Heart right ventricle (tissue), 16 donors: Measurements from ENCODE around the gene KLHDC3. TPM values are rescaled to one million over a fixed set of nuclear protein-coding genes. Genes with fewer than 3 reads are reported as not detected.

Source experiments
- ATAC-seq, 8 donors: fragments of 200-7000 bp; cut with Tn5 transposase; one replicate each; pipeline ENCODE4 v1.9.1; 2020; ENCODE audit warnings: mild to moderate bottlenecking in 8 of 8, moderate library complexity in 8 of 8, moderate number of reproducible peaks in 1 of 8
- DNase-seq, 2 donors: peaks; one replicate each; pipeline ENCODE4 v3.0.0-alpha.2; 2020
- H3K27ac ChIP-seq, 10 donors: fragments of 200-600 bp; sonication (generic) in 2 of 10; one replicate each; pipeline versions ENCODE4 v1.5.0 to v1.8.0; 2020 to 2022; ENCODE audit warnings: mild to moderate bottlenecking in 3 of 10
- H3K27me3 ChIP-seq, 7 donors: fragments of 200-600 bp; one replicate each; pipeline ENCODE4 v1.8.0; 2021 to 2022; ENCODE audit warnings: mild to moderate bottlenecking in 2 of 7
- H3K36me3 ChIP-seq, 9 donors: fragments of 200-600 bp; sonication (generic) in 1 of 9; one replicate each; pipeline versions ENCODE4 v1.5.0 to v1.8.0; 2020 to 2022; ENCODE audit warnings: mild to moderate bottlenecking in 2 of 9
- H3K4me1 ChIP-seq, 9 donors: fragments of 200-600 bp; sonication (generic) in 1 of 9; one replicate each; pipeline versions ENCODE4 v1.5.0 to v1.8.0; 2020 to 2022; ENCODE audit warnings: mild to moderate bottlenecking in 4 of 9
- H3K4me3 ChIP-seq, 10 donors: fragments of 200-600 bp; sonication (generic) in 2 of 10; one replicate each; pipeline versions ENCODE4 v1.5.0 to v1.8.0; 2020 to 2022; ENCODE audit warnings: mild to moderate bottlenecking in 7 of 10, moderate library complexity in 2 of 10
- H3K9me3 ChIP-seq, 11 donors: fragments of 200-600 bp in 10 of 11; sonication (generic) in 2 of 11; one replicate each; pipeline versions ENCODE4 v1.5.0 to v1.8.0; 2013 to 2022; ENCODE audit warnings: mild to moderate bottlenecking in 2 of 11, control low read depth in 1 of 11, moderate library complexity in 1 of 11
- WGBS, 2 donors: extraction: QIAGEN DNeasy Blood & Tissue Kit; methylation state at CpG; one replicate each; pipeline ENCODE4 v1.1.7; 2013; ENCODE audit warnings: inconsistent platforms in 1 of 2; 5-methylcytosine and 5-hydroxymethylcytosine counted together
- intact Hi-C, 10 donors: fragments of 100-400 bp; cut with DNase I; formaldehyde crosslinking; loops; one replicate each; pipeline versions ENCODE4 v1.11.1 to v1.14.2; 2022
- polyA plus RNA-seq, 2 donors: library from polyadenylated mRNA; stranded (reverse); fragments of 200-250 nt; gene quantifications; one replicate each; pipeline ENCODE4 v1.2.3, GENCODE V29; 2013
- total RNA-seq, 10 donors: library from RNA; stranded (reverse); fragmentation: NEBNext Ultra II Directional in 3 of 10; extraction: Animal tissue kit (Norgen Biotek cat#: 25700) in 3 of 10; gene quantifications; one replicate each; pipeline versions ENCODE4 v1.2.1 to v1.2.4, GENCODE V29; 2021 to 2023
- TF ChIP-seq, protein P1 (sequence below), 9 donors: fragments of 200-600 bp; sonication (generic) in 2 of 9; IDR thresholded peaks; one replicate each; pipeline versions ENCODE4 v1.5.0 to v1.8.0; 2021 to 2022; ENCODE audit warnings: antibody characterized with exemption in 9 of 9, mild to moderate bottlenecking in 5 of 9, moderate library complexity in 1 of 9
- donor health status: Arrhythmogenic right ventricular cardiomyopathy.
- donor health status: ischemic (EF 13 %, LVEDD 7.1; RV severe dilation, severe dysfunction).
- donor health status: healthy with polysubstance abuse.
- donor health status: DM: no; HTN: yes; CAD: no.
- donor health status: DM: no; HTN: no; CAD: no.
- donor health status: ischemic (EF 25% LVEDD 6.9; RV normal size, moderate dysfunction).
- donor health status: ischemic (EF 25% LVEDD 5.7; RV mildly dilated, moderate dysfunction).
- donor health status: healthy.
- donor health status: DM: yes; HTN: yes; CAD: no.
- donor health status: Ischemic cardiomyopathy.
- donor health status: ischemic (EF 35%, LVEDD 5.7; RV mildly dilated, moderate dysfunction).
- donor health status: nonischemic (EF 11% LVEDD 7.7; RV severe dilation, severe dysfunction).
- donor health status: DM: yes; HTN: yes; CAD: no.
- donor health status: PGD.
- donor health status: ischemic (EF 29% LVEDD 5.4; RV normal size, mild dysfunction).
- donor health status: nonischemic (EF 23%, LVEDD 6.1; RV moderate dilation, normal function).

KLHDC3 gene
- total and polyA plus RNA-seq, 12 donors: 78.2 to 165 (median 92.0) TPM

DNA sequence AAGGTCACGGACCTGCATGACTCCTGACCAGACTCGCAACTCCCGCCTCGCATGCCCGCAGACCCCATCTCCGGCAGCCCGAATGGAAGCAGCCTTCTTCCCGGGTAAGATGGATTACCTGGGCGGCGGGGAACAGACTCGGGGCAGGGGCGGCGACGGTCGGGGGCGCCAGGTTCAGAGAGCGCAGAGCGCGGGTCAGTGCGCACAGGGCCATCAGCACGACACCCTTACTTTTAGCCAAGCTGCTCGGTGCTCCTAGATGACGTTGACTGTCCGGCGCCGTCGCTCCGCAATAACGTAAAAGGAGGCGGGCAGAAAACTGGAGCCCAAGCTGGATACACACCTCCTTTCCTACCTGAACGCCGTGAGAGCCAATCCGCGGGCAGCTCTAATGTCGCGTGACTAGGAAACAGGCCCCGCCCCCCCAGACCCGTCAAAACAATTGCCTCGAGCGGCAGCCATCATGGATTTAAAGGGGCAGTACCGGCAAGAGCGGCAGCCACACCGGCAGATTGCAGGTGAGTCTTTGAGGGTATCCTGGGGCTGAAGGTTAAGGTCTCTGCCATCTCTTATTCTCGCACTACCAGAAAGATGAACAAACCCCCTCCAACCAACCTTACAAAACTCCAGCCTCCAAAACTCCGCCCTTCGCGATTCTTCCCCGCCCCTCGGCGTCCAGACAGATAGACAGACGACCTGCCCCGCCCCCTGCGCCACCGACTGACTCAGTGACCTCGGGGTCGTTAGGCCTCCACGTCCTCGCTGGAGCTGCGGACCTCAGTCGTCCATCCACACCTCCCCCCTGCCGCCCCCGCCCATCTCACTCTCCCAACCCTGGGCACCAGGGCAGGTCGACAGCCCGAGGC is 45.4 kb downstream of the KLHDC3 start, which contains the start of the genes KLC4 and MRPL2:
KLC4 (plus strand) TSS at position 464 of the 866 bp plus-strand sequence. CDS start 1,705 bp downstream, outside the sequence.
MRPL2 (minus strand) TSS at position 267 of the 866 bp plus-strand sequence; CDS start at position 214, 53 bp downstream.
- 0% methylated on average over 64 of the region's 64 CpGs for WGBS, 2 donors
- Histone ChIP-seq H3K4me3 (peak within 1 kb of the TSS; percentile 73 to 96 (median 85)), H3K9me3 (no peaks in the 10 kb centered on the region), H3K27me3 (no peaks in the 10 kb centered on the region), H3K4me1 (peaks cover 8 to 33% (median 30%) of the 10 kb centered on the region in 9 donors), H3K27ac (peak within 1 kb of the TSS; percentile 72 to 97 (median 89)), H3K36me3 (peaks cover 0 to 67% (median 17%) of the 10 kb centered on the region in 9 donors)
- intact Hi-C loops: loop anchor here in 6 of 10 donors (1.0 to 10.0 kb wide), 8 partner anchors 37 to 155 kb away; partner anchors contain the start of genes CNPY3 (in 2 of the 6), KLHDC3 (in 2 of the 6), MEA1 (in 2 of the 6) and PEX6 (in 1 of the 6)
- ATAC-seq (peak; percentile 95 to 99 (median 98)), DNase-seq (peak; percentile 96 to 99)
- TF ChIP-seq, protein P1, sequence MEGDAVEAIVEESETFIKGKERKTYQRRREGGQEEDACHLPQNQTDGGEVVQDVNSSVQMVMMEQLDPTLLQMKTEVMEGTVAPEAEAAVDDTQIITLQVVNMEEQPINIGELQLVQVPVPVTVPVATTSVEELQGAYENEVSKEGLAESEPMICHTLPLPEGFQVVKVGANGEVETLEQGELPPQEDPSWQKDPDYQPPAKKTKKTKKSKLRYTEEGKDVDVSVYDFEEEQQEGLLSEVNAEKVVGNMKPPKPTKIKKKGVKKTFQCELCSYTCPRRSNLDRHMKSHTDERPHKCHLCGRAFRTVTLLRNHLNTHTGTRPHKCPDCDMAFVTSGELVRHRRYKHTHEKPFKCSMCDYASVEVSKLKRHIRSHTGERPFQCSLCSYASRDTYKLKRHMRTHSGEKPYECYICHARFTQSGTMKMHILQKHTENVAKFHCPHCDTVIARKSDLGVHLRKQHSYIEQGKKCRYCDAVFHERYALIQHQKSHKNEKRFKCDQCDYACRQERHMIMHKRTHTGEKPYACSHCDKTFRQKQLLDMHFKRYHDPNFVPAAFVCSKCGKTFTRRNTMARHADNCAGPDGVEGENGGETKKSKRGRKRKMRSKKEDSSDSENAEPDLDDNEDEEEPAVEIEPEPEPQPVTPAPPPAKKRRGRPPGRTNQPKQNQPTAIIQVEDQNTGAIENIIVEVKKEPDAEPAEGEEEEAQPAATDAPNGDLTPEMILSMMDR (IDR thresholded peaks at IDR 0.05): no peak

DNA sequence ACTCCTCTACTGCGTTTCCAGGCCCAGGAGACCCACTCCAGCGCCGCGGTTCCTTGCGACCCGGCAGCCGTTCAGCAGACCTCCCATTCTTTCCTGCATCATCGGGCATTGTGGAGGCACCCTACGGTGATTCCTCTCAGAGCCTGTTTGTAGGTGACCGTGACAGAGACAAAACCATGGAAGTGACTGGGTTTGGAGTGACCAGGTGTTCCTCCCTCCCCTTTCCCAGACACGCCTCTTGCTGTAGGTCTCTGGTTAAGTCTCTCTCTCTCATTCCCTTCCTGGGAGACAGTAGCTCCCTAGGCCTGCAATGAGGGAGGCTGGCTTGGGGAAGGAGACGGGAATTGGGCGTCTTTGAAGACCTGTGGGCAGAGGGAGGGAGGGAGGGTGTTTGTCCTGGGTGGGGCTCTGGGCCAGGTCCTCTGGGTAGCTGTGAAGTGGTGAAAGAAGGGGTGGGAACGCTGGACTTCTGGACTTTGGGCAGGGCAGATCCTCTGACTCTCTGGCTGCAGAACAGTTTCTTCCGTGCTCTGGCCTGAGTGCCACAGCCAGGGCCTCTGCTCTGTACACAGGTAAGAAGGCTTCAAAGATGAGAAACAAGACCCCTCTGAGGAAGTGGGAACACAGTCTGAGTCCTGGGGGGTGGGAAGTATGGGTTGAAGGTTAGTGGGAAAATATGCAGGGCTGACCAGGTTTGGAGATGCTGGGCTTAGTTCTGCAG is 46.1 kb downstream of the KLHDC3 start:
- 6 to 7% methylated on average over 15 of the region's 15 CpGs for WGBS, 2 donors
- peak overlapping the region; percentile 73 to 96 (median 85) for H3K4me3 ChIP-seq
- H3K36me3 ChIP-seq: peaks cover 0 to 69% (median 17%) of the 10 kb centered on the region in 9 donors
- no peaks in the 10 kb centered on the region for H3K9me3 ChIP-seq
- ATAC-seq (peak in 7 of 8 donors; percentile 4 to 31 (median 10)), DNase-seq (peak in 1 of 2 donors; percentile 17)
- H3K27ac ChIP-seq: peak overlapping the region; percentile 72 to 97 (median 89)
- TF ChIP-seq, protein P1 (IDR thresholded peaks at IDR 0.05): no peak
- intact Hi-C loops: no loop called here
- H3K4me1 ChIP-seq: peaks cover 8 to 33% (median 25%) of the 10 kb centered on the region in 9 donors
- no peaks in the 10 kb centered on the region for H3K27me3 ChIP-seq

DNA sequence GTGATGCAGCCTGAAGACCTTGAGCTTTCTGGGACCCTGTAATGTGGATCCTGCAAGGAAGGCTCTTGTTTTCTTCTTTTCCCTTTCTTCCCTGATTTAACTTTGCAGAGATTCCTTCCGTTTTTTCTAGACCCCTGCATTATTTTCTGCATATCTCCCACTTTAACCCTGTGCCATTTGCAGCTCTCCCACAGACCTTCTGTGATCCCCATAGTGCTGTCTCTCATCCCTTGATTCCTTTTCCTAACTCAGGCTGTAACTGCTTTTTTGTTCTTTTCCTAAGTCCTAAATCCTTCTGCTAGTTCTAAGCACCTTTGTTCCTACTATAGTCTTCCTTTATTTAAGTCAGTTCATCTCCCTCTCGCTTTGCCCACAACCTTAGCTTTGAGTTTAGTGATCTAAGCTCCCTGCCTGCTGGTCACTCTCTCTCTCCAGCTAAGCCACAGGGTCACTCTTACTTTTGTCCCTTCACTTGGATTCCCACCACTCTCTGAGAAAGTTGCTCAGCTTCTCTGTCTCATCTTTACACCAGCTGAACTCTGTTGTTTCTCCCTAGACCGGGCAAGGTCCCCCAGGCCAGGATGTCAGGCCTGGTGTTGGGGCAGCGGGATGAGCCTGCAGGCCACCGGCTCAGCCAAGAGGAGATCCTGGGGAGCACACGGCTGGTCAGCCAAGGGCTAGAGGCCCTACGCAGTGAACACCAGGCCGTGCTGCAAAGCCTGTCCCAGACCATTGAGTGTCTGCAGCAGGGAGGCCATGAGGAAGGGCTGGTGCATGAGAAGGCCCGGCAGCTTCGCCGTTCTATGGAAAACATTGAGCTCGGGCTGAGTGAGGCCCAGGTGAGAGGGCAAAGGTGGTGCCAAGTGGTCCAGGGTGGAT is 46.9 kb downstream of the KLHDC3 start:
- Histone ChIP-seq H3K27me3 (no peaks in the 10 kb centered on the region), H3K9me3 (no peaks in the 10 kb centered on the region), H3K36me3 (peaks cover 0 to 69% (median 9%) of the 10 kb centered on the region in 9 donors), H3K27ac (peak overlapping the region in 6 of 10 donors; percentile 89 to 97 (median 93)), H3K4me3 (peak overlapping the region in 8 of 10 donors; percentile 78 to 96 (median 85)), H3K4me1 (peaks cover 8 to 33% (median 25%) of the 10 kb centered on the region in 9 donors)
- intact Hi-C loops: no loop called here
- DNase-seq (no peak), ATAC-seq (no peak)
- 85 to 88% methylated on average over 12 of the region's 12 CpGs for WGBS, 2 donors
- TF ChIP-seq, protein P1 (IDR thresholded peaks at IDR 0.05): no peak
